HTR-8/SVneo (cell line): Measurements from ENCODE around the gene CD2BP2.
A peak's percentile ranks its signal among the peaks of the same experiment; 100 is the strongest.

Experiments used
- DNase-seq: peaks from one replicate; pipeline ENCODE4 v3.0.0; 2011; ENCODE audit warnings: low spot score, mixed read lengths; ENCODE audit not compliant: insufficient read length
- FAIRE-seq: peaks from 2 replicates; lab custom pipeline; 2011; peaks lifted over from hg19 to GRCh38; lab: Jason Lieb, UNC

CD2BP2 gene

GRCh38 chr16:30379158-30379783 is 24.2 kb upstream of the CD2BP2 start:
- no peak for DNase-seq
- no peak for FAIRE-seq

GRCh38 chr16:30378236-30379157 is 23.4 kb upstream of the CD2BP2 start:
- DNase-seq (peak; percentile 95), FAIRE-seq (peak; percentile 87)

- DNase-seq (peak; percentile 87), FAIRE-seq (peak; percentile 93)
These were observed 22.7 kb upstream of the CD2BP2 start for GRCh38 chr16:30377812-30378235.

- DNase-seq, result no peak
- FAIRE-seq, result no peak
These were observed 22.1 kb upstream of the CD2BP2 start for GRCh38 chr16:30377050-30377811.

- DNase-seq, result no peak
- no peak for FAIRE-seq
These were observed 21.4 kb upstream of the CD2BP2 start for GRCh38 chr16:30376461-30376902.

- DNase-seq, result no peak
- FAIRE-seq, result no peak
These were observed 20.8 kb upstream of the CD2BP2 start for GRCh38 chr16:30375864-30376263.

GRCh38 chr16:30374538-30374937 is 19.4 kb upstream of the CD2BP2 start, which contains the start of gene MYL11:
MYL11 (plus strand) TSS chr16:30374802; CDS start chr16:30374858, 56 bp downstream.
- FAIRE-seq, result no peak

GRCh38 chr16:30372725-30373124 is 17.6 kb upstream of the CD2BP2 start:
- no peak for FAIRE-seq

More at GRCh38 chr16:30374538-30374937, 19.4 kb upstream of the CD2BP2 start, which contains the start of gene MYL11:
- no peak for DNase-seq

GRCh38 chr16:30372038-30372712 is 17.1 kb upstream of the CD2BP2 start:
- DNase-seq (no peak), FAIRE-seq (no peak)

More at GRCh38 chr16:30372725-30373124, 17.6 kb upstream of the CD2BP2 start:
- DNase-seq, result no peak

GRCh38 chr16:30371248-30371816 is 16.2 kb upstream of the CD2BP2 start:
- no peak for DNase-seq
- no peak for FAIRE-seq

GRCh38 chr16:30370456-30371247 is 15.5 kb upstream of the CD2BP2 start, which contains the start of gene TBC1D10B:
TBC1D10B (minus strand) TSS chr16:30370494; CDS start chr16:30370183, 311 bp downstream.
- DNase-seq, result peak; percentile 99
- FAIRE-seq, result peak; percentile 95

- FAIRE-seq, result no peak
- DNase-seq, result no peak
These were observed 14.9 kb upstream of the CD2BP2 start for GRCh38 chr16:30369938-30370455.

GRCh38 chr16:30369091-30369937 is 14.2 kb upstream of the CD2BP2 start:
- FAIRE-seq (no peak), DNase-seq (no peak)

- DNase-seq (no peak), FAIRE-seq (no peak)
These were observed 13.6 kb upstream of the CD2BP2 start for GRCh38 chr16:30368792-30369090.

GRCh38 chr16:30368122-30368791 is 13.1 kb upstream of the CD2BP2 start:
- DNase-seq, result no peak

GRCh38 chr16:30367349-30368009 is 12.4 kb upstream of the CD2BP2 start:
- no peak for FAIRE-seq
- no peak for DNase-seq

More at GRCh38 chr16:30368122-30368791, 13.1 kb upstream of the CD2BP2 start:
- FAIRE-seq, result no peak
